T-cell (primary cell): ENCODE measurements around the gene DMRTA2. TPM values are rescaled to one million over a fixed set of nuclear protein-coding genes. Genes with fewer than 3 reads are reported as not detected.
A peak's percentile ranks its signal among the peaks of the same experiment; 100 is the strongest.

Experiments used
- ATAC-seq, 4 experiments: fragments of 200-7000 bp in 3 of 4; fragments of 150-1000 bp in 1 of 4; cut with Tn5 transposase; replicated peaks in 1 of 4; 1 replicate in 3 of 4; 2 replicates in 1 of 4; pipeline ENCODE4 v1.10.0; 2021; ENCODE audit warnings: moderate library complexity in 3 of 4, mild to moderate bottlenecking in 2 of 4, moderate number of reproducible peaks in 1 of 4
- CTCF ChIA-PET, 2 donors: fragments of 300-600 bp; sonication (Branson Sonifier 250); formaldehyde crosslinking; loops; one replicate each; lab custom pipeline; 2022; ENCODE audit warnings: antibody characterized with exemption in 2 of 2; lab: Charles Lee
- POLR2A ChIA-PET, 2 donors: fragments of 300-600 bp; sonication (Branson Sonifier 250); formaldehyde crosslinking; loops; one replicate each; lab custom pipeline; 2022; ENCODE audit warnings: antibody characterized with exemption in 2 of 2; lab: Charles Lee
- DNase-seq, 35 experiments: peaks; one replicate each; pipeline versions ENCODE4 v3.0.0 to v3.0.0-alpha.2; 2013 to 2023
- H3K27ac ChIP-seq: one replicate; pipeline ENCODE4 v1.5.1; 2013; ENCODE audit warnings: low read length
- H3K27me3 ChIP-seq, 2 experiments: replicated peaks in 1 of 2; 1 replicate in 1 of 2; 2 replicates in 1 of 2; pipeline versions ENCODE4 v1.6.1 to v1.7.0; 2013; ENCODE audit warnings: low read length in 1 of 2, mixed read lengths in 1 of 2; ENCODE audit not compliant: control insufficient read depth in 2 of 2, insufficient read depth in 2 of 2; ENCODE audit errors: extremely low read depth in 1 of 2
- H3K36me3 ChIP-seq, 2 donors: 1 replicate in 1 of 2; 2 replicates in 1 of 2; pipeline versions ENCODE4 v1.6.1 to v1.7.0; 2013; ENCODE audit warnings: low read length in 1 of 2; ENCODE audit not compliant: control insufficient read depth in 2 of 2, insufficient read depth in 1 of 2; ENCODE audit errors: extremely low read depth in 1 of 2
- H3K4me1 ChIP-seq, 2 experiments: 1 replicate in 1 of 2; 2 replicates in 1 of 2; pipeline versions ENCODE4 v1.6.1 to v1.7.0; 2013; ENCODE audit warnings: low read length in 2 of 2, mixed read lengths in 1 of 2; ENCODE audit not compliant: insufficient read depth in 2 of 2, control insufficient read depth in 1 of 2; ENCODE audit errors: extremely low read depth in 1 of 2
- H3K4me3 ChIP-seq, 2 donors: 1 replicate in 1 of 2; 2 replicates in 1 of 2; pipeline versions ENCODE4 v1.5.1 to v1.7.0; 2013; ENCODE audit warnings: mild to moderate bottlenecking in 2 of 2, low read length in 1 of 2, moderate library complexity in 1 of 2; ENCODE audit not compliant: control insufficient read depth in 1 of 2; ENCODE audit errors: extremely low read depth in 1 of 2
- H3K9me3 ChIP-seq: 2 replicates; pipeline ENCODE4 v1.7.0; 2013
- H3K27ac Mint-ChIP-seq, 2 donors: one replicate each; pipeline ENCODE4 v1.8.0; 2020 to 2021; ENCODE audit warnings: mild to moderate bottlenecking in 2 of 2, mixed read lengths in 2 of 2
- H3K27me3 Mint-ChIP-seq, 2 donors: one replicate each; pipeline ENCODE4 v1.8.0; 2021 to 2022; ENCODE audit warnings: mixed read lengths in 2 of 2
- H3K36me3 Mint-ChIP-seq: one replicate; pipeline ENCODE4 v1.8.0; 2021; ENCODE audit warnings: mixed read lengths
- H3K4me1 Mint-ChIP-seq, 3 donors: one replicate each; pipeline ENCODE4 v1.8.0; 2020 to 2022; ENCODE audit warnings: mixed read lengths in 3 of 3, mild to moderate bottlenecking in 1 of 3
- H3K4me3 Mint-ChIP-seq, 3 donors: one replicate each; pipeline ENCODE4 v1.8.0; 2020 to 2022; ENCODE audit warnings: mild to moderate bottlenecking in 3 of 3, mixed read lengths in 3 of 3, moderate library complexity in 3 of 3
- H3K9me3 Mint-ChIP-seq, 3 donors: one replicate each; pipeline ENCODE4 v1.8.0; 2020 to 2022; ENCODE audit warnings: mixed read lengths in 3 of 3
- WGBS: methylation state at CpG from one replicate; pipeline ENCODE4 v1.1.5; 2013; ENCODE audit warnings: missing lambda C conversion rate; ENCODE audit not compliant: insufficient coverage; 5-methylcytosine and 5-hydroxymethylcytosine counted together
- total RNA-seq, 35 experiments: library from RNA in 6 of 35; stranded (reverse) in 6 of 35; fragments of 120-200 nt in 1 of 35; gene quantifications; one replicate each; pipeline versions ENCODE4 v1.2.1 to v1.2.4 and lab custom pipeline; 2013 to 2026

The DMRTA2 gene
- total RNA-seq, 5 donors from 2014 or later (not counting 1 experiment from before 2014, with no cell fraction given), result not detected

DNA sequence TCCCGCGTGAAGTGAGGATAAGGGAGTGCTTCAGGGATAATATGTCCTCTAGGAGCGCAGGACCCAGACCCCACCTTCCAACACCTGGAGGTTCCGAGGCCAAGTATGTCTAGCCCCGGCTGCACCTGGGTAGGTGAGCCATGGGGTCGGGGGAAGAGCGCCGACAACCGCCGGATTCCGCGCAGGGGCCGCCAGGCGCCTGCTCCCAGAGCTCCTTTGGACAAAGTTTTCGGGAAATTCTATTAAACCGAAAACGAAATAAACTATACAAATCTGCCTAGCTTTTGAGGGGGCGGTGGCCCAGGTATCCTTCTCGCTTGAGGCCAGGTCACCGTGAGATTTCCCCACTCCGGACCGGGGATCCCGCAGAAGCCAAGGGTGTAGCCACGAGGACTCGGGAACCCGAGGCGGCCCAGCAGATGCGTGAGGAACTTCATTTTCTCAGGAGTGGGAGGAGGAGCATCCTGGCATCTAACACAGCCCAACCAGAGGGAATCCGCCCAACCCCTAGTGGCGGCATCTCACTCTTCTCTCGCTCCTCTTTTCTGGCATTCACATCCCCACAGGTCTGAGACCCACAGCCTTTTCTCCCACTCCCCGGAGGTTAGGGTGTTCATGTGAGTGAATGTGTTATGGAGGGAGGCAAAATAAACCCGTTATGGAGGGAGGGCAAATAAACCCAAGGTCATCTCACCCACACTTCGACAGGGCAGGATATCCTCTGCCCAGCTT lies 2.3 kb upstream of the DMRTA2 start:
- H3K36me3 Mint-ChIP-seq, result no peaks in the 10 kb centered on the region
- peak overlapping the region; percentile 37 to 83 (median 49) for H3K4me3 Mint-ChIP-seq
- 10% methylated on average over 16 of the region's 34 CpGs for WGBS
- no peak overlapping the region for H3K4me3 ChIP-seq
- no peak for ATAC-seq
- peaks cover 19 to 79% of the 10 kb centered on the region in 2 experiments for H3K27me3 ChIP-seq
- H3K9me3 ChIP-seq, result no peaks in the 10 kb centered on the region
- peaks cover 41 to 60% (median 57%) of the 10 kb centered on the region in 3 donors for H3K4me1 Mint-ChIP-seq
- DNase-seq, result no peak
- H3K36me3 ChIP-seq, result no peaks in the 10 kb centered on the region
- no peak overlapping the region for H3K27ac Mint-ChIP-seq
- H3K9me3 Mint-ChIP-seq, result no peaks in the 10 kb centered on the region
- no peak overlapping the region for H3K27ac ChIP-seq
- ChIA-PET CTCF (no interaction called here), POLR2A (no interaction called here)
- H3K27me3 Mint-ChIP-seq, result peaks cover 73 to 82% of the 10 kb centered on the region in 2 donors
- H3K4me1 ChIP-seq, result peaks cover 9 to 42% of the 10 kb centered on the region in 2 experiments

GRCh38 chr1:50424884-50425375 lies 1.7 kb upstream of the DMRTA2 start:
- Mint-ChIP-seq H3K36me3 (no peaks in the 10 kb centered on the region), H3K27ac (peak overlapping the region in 1 of 2 donors; percentile 48), H3K4me1 (peaks cover 47 to 62% (median 61%) of the 10 kb centered on the region in 3 donors), H3K9me3 (no peaks in the 10 kb centered on the region), H3K27me3 (peaks cover 73 to 82% of the 10 kb centered on the region in 2 donors), H3K4me3 (peak overlapping the region; percentile 76 to 83 (median 83))
- no peaks in the 10 kb centered on the region for H3K36me3 ChIP-seq
- H3K27me3 ChIP-seq, result peaks cover 23 to 80% of the 10 kb centered on the region in 2 experiments
- 19% methylated on average over 37 of the region's 40 CpGs for WGBS
- H3K4me3 ChIP-seq, result peak overlapping the region in 1 of 2 donors; percentile 93
- no peak overlapping the region for H3K27ac ChIP-seq
- ChIA-PET CTCF (no interaction called here), POLR2A (no interaction called here)
- ATAC-seq (no peak), DNase-seq (no peak)
- H3K9me3 ChIP-seq, result no peaks in the 10 kb centered on the region
- peaks cover 11 to 38% of the 10 kb centered on the region in 2 experiments for H3K4me1 ChIP-seq

- Histone ChIP-seq H3K4me1 (peaks cover 13 to 39% of the 10 kb centered on the region in 2 experiments), H3K36me3 (no peaks in the 10 kb centered on the region), H3K27me3 (peaks cover 25 to 87% of the 10 kb centered on the region in 2 experiments), H3K27ac (no peak overlapping the region), H3K9me3 (no peaks in the 10 kb centered on the region), H3K4me3 (peak overlapping the region; percentile 42 to 93)
- H3K27ac Mint-ChIP-seq, result peak overlapping the region in 1 of 2 donors; percentile 48
- peaks cover 52 to 66% (median 64%) of the 10 kb centered on the region in 3 donors for H3K4me1 Mint-ChIP-seq
- no peaks in the 10 kb centered on the region for H3K36me3 Mint-ChIP-seq
- ChIA-PET CTCF (interaction anchor here in 1 of 2 donors (0.6 kb wide), 1 partner anchor 62 kb away, joined by 3 read pairs; no protein-coding TSS in a partner anchor), POLR2A (no interaction called here)
- peak overlapping the region; percentile 76 to 83 (median 83) for H3K4me3 Mint-ChIP-seq
- peaks cover 72 to 81% of the 10 kb centered on the region in 2 donors for H3K27me3 Mint-ChIP-seq
- DNase-seq, result no peak
- ATAC-seq, result peak in 1 of 4 experiments; percentile 44
- no peaks in the 10 kb centered on the region for H3K9me3 Mint-ChIP-seq
- 4% methylated on average over 11 of the region's 35 CpGs for WGBS
These were observed 1.0 kb upstream of the DMRTA2 start for GRCh38 chr1:50424045-50424883.

DNA sequence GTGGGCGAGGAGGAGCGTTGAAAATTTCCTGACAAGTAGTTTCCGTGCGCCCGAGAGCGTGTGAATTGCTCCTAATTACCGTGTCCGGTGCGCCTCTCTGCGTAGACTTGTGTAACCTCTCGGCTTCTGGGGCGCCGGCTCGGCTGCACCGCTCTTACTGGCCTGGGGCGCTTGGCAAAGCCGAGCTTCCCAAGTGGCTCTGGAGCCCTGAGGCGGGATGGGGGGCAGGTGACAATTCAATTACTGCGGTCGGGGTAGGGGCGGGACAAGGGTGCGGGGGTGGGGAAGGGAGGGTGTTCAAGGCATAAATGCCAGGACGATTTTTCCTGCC lies 392 bp upstream of the DMRTA2 start:
- Histone ChIP-seq H3K36me3 (no peaks in the 10 kb centered on the region), H3K4me3 (peak overlapping the region in 1 of 2 donors; percentile 54), H3K9me3 (no peaks in the 10 kb centered on the region), H3K4me1 (peaks cover 13 to 40% of the 10 kb centered on the region in 2 experiments), H3K27me3 (peaks cover 25 to 90% of the 10 kb centered on the region in 2 experiments), H3K27ac (no peak overlapping the region)
- H3K9me3 Mint-ChIP-seq, result no peaks in the 10 kb centered on the region
- peak overlapping the region; percentile 76 to 83 (median 83) for H3K4me3 Mint-ChIP-seq
- 4% methylated on average over 17 of the region's 23 CpGs for WGBS
- POLR2A ChIA-PET, result no interaction called here
- no peaks in the 10 kb centered on the region for H3K36me3 Mint-ChIP-seq
- peaks cover 68 to 77% of the 10 kb centered on the region in 2 donors for H3K27me3 Mint-ChIP-seq
- peak in 1 of 4 experiments; percentile 25 for ATAC-seq
- CTCF ChIA-PET, result interaction anchor here in 1 of 2 donors (0.6 kb wide), 1 partner anchor 62 kb away, joined by 3 read pairs; no protein-coding TSS in a partner anchor
- peaks cover 52 to 66% (median 64%) of the 10 kb centered on the region in 3 donors for H3K4me1 Mint-ChIP-seq
- DNase-seq, result no peak
- H3K27ac Mint-ChIP-seq, result no peak overlapping the region

DNA sequence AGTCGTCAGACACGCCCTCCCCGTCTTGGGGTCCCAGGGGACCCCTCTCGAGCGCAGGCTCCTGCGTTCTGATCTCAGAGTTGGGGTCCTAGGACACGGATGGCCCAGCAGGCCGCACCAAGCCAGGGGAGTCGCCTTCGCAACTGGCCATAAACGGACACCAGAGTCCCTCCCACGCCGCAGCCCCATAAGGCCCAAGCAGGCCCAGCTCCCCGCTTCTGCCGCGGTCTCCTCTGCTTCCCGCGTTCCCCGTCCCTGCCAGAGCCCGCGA lies 633 bp downstream of the DMRTA2 start:
- H3K4me3 ChIP-seq, result peak overlapping the region in 1 of 2 donors; percentile 54
- no peaks in the 10 kb centered on the region for H3K9me3 ChIP-seq
- peaks cover 13 to 42% of the 10 kb centered on the region in 2 experiments for H3K4me1 ChIP-seq
- peaks cover 58 to 68% (median 67%) of the 10 kb centered on the region in 3 donors for H3K4me1 Mint-ChIP-seq
- no peaks in the 10 kb centered on the region for H3K9me3 Mint-ChIP-seq
- H3K27me3 Mint-ChIP-seq, result peaks cover 63 to 78% of the 10 kb centered on the region in 2 donors
- H3K36me3 Mint-ChIP-seq, result no peaks in the 10 kb centered on the region
- H3K4me3 Mint-ChIP-seq, result peak overlapping the region in 2 of 3 donors; percentile 47 to 83
- H3K27ac Mint-ChIP-seq, result no peak overlapping the region
- ATAC-seq (no peak), DNase-seq (no peak)
- 15% methylated on average over 21 of the region's 21 CpGs for WGBS
- peaks cover 20 to 90% of the 10 kb centered on the region in 2 experiments for H3K27me3 ChIP-seq
- POLR2A ChIA-PET, result no interaction called here
- CTCF ChIA-PET, result interaction anchor here in 1 of 2 donors (0.6 kb wide), 1 partner anchor 219 kb away, joined by 4 read pairs; no protein-coding TSS in a partner anchor
- H3K36me3 ChIP-seq, result no peaks in the 10 kb centered on the region
- no peak overlapping the region for H3K27ac ChIP-seq
